ENCODE data around the gene RHBDD1. TPM values are rescaled to one million over a fixed set of nuclear protein-coding genes. Genes with fewer than 3 reads are reported as not detected.

The RHBDD1 gene
- total RNA-seq, 1 donor from 2014 or later = 34.9 TPM

DNA sequence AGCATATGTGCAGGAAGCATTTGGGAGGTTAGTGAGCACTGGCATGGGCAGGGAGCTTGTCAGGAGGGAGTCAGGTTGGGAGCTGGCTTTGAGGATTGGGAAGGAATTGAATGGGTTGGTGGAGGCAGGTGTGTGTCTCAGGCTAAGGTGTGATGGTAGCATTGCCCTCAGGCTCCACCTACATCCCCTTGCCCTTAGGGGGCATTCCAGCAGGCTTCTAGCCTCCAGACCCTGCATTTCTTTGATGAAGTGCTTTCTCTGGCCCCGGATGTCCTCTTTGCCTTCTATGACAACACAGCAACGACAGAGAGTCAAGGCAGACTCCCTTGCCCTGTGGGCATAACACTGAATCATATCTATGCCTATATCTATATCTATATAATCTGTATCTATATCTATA, 13.5 kb downstream of the RHBDD1 start:
- Mint-ChIP-seq H3K9me3 (no peaks in the 10 kb centered on the region), H3K36me3 (peaks cover 3% of the 10 kb centered on the region), H3K27ac (no peak overlapping the region), H3K4me3 (no peak overlapping the region), H3K4me1 (ENCODE audit: unreplicated experiment) (no peaks in the 10 kb centered on the region), H3K27me3 (no peaks in the 10 kb centered on the region)
- TF ChIP-seq, protein P1, sequence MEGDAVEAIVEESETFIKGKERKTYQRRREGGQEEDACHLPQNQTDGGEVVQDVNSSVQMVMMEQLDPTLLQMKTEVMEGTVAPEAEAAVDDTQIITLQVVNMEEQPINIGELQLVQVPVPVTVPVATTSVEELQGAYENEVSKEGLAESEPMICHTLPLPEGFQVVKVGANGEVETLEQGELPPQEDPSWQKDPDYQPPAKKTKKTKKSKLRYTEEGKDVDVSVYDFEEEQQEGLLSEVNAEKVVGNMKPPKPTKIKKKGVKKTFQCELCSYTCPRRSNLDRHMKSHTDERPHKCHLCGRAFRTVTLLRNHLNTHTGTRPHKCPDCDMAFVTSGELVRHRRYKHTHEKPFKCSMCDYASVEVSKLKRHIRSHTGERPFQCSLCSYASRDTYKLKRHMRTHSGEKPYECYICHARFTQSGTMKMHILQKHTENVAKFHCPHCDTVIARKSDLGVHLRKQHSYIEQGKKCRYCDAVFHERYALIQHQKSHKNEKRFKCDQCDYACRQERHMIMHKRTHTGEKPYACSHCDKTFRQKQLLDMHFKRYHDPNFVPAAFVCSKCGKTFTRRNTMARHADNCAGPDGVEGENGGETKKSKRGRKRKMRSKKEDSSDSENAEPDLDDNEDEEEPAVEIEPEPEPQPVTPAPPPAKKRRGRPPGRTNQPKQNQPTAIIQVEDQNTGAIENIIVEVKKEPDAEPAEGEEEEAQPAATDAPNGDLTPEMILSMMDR (conservative IDR thresholded peaks at IDR 0.05) = no peak
- DNase-seq (ENCODE audit: extremely low spot score, unreplicated experiment) = no peak

DNA sequence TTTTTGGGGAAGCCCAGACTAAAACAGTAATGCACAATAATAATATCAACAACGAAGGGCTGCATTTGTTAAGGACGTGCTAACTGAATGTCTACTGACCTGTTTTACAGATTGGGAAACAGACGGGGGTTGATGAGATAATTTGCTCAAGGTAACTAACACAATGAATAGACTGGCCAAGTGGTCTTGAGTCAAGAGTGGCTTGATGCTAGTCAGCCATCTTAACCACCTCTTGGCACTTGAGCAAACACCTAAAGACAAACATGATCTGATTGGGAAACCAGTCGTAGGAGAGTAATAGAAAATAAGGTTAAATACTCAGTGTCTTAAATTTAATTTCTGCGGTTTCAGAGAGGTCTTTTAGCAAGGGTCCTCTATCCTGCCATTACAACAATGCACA, 14.2 kb downstream of the RHBDD1 start:
- no peaks in the 10 kb centered on the region for H3K4me1 Mint-ChIP-seq (ENCODE audit: unreplicated experiment)
- no peak overlapping the region for H3K27ac Mint-ChIP-seq
- DNase-seq (ENCODE audit: extremely low spot score, unreplicated experiment) = no peak
- TF ChIP-seq, protein P1 (conservative IDR thresholded peaks at IDR 0.05) = no peak
- H3K4me3 Mint-ChIP-seq = no peak overlapping the region
- no peaks in the 10 kb centered on the region for H3K9me3 Mint-ChIP-seq
- no peaks in the 10 kb centered on the region for H3K27me3 Mint-ChIP-seq
- peaks cover 3% of the 10 kb centered on the region for H3K36me3 Mint-ChIP-seq

DNA sequence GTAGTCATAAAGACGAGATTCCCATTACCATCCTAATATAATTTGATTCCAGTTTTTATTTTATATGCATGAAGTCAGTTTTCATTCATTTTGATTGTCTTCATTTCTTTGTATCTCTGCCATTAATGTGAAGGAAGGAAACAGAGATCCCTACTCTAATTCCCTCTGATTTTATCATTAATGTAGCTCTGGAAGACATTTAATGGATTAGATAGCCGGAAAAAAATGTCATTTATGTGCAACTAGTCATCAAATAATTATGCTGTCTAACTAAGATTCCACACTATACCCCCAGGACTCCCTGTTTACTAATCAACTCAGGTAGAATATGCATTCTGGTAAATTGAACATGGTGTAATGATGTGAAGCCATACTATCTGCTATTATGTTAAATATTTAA, 19.9 kb downstream of the RHBDD1 start:
- TF ChIP-seq, protein P1 (conservative IDR thresholded peaks at IDR 0.05) = no peak
- Mint-ChIP-seq H3K27me3 (no peaks in the 10 kb centered on the region), H3K9me3 (no peaks in the 10 kb centered on the region), H3K4me3 (no peak overlapping the region), H3K4me1 (ENCODE audit: unreplicated experiment) (no peaks in the 10 kb centered on the region), H3K27ac (no peak overlapping the region), H3K36me3 (peaks cover 4% of the 10 kb centered on the region)
- no peak for DNase-seq (ENCODE audit: extremely low spot score, unreplicated experiment)

DNA sequence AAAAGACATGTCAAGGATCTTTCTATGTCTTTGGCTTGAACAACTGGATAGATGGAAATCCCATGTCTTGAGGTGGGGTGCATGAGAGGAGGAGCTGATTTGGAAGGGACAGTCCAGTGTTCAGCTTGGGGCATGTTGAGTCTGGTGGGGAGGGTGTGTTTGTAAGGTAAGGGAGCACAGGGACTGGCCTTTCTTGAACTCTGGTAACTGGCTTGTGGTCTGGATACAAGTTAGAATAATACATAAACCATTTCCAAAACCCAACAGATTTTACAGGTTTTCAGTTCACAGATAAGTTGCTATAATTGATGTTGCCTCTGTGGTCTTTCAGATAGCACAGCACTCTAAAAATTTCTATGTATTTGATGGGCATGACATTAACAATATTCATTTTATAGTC, 24.2 kb downstream of the RHBDD1 start:
- Mint-ChIP-seq H3K36me3 (peaks cover 15% of the 10 kb centered on the region), H3K27ac (no peak overlapping the region), H3K4me1 (ENCODE audit: unreplicated experiment) (peaks cover 12% of the 10 kb centered on the region), H3K9me3 (peaks cover 4% of the 10 kb centered on the region), H3K27me3 (no peaks in the 10 kb centered on the region), H3K4me3 (no peak overlapping the region)
- DNase-seq (ENCODE audit: extremely low spot score, unreplicated experiment) = no peak
- TF ChIP-seq, protein P1 (conservative IDR thresholded peaks at IDR 0.05) = no peak

DNA sequence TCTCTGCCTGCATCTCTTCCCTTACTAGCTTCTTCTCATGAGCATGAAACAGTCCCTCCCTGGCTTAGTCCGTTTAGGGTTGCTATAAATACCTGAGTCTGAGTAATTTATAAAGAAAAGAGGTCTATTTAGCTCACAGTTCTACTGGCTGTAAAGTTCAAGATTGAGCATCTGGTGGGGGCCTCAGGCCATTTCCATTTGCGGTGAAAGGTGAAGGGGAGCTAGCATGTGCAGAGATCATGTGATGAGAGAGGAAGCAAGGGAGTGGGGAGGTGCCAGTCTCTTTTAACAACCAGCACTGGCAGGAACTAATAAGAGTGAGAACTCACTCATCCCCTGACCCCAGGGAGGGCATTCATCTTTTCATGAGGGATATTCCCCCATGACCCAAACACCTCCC, 26.8 kb downstream of the RHBDD1 start:
- Mint-ChIP-seq H3K36me3 (peaks cover 19% of the 10 kb centered on the region), H3K4me3 (no peak overlapping the region), H3K9me3 (peaks cover 4% of the 10 kb centered on the region), H3K27ac (no peak overlapping the region), H3K4me1 (ENCODE audit: unreplicated experiment) (peaks cover 12% of the 10 kb centered on the region), H3K27me3 (no peaks in the 10 kb centered on the region)
- no peak for DNase-seq (ENCODE audit: extremely low spot score, unreplicated experiment)
- TF ChIP-seq, protein P1 (conservative IDR thresholded peaks at IDR 0.05) = no peak

DNA sequence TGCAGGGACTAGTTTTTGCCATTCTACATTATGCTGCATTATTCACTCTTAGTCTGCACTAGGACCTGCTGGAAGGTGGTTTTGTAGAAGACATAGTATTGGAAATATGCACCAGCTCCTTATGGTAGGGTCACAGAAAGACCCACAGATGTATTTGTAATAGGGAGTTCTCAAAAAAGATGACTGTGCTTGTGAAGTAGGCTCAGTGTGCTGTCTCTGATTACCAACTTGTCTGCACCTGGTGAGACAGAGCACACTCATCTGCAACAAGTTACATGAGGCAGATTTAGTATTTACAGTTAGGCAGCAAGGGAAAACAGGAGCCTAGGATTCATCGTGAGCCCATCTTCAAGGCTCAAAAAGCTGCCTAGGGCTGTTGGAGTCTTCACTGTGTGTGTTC, 29.4 kb downstream of the RHBDD1 start:
- H3K27ac Mint-ChIP-seq = no peak overlapping the region
- no peak for DNase-seq (ENCODE audit: extremely low spot score, unreplicated experiment)
- peaks cover 4% of the 10 kb centered on the region for H3K9me3 Mint-ChIP-seq
- TF ChIP-seq, protein P1 (conservative IDR thresholded peaks at IDR 0.05) = no peak
- peaks cover 12% of the 10 kb centered on the region for H3K4me1 Mint-ChIP-seq (ENCODE audit: unreplicated experiment)
- peaks cover 21% of the 10 kb centered on the region for H3K36me3 Mint-ChIP-seq
- no peak overlapping the region for H3K4me3 Mint-ChIP-seq
- no peaks in the 10 kb centered on the region for H3K27me3 Mint-ChIP-seq
